HG03432 (cell line): ENCODE results near the gene SRD5A3.
A peak's percentile ranks its signal among the peaks of the same experiment; 100 is the strongest.
"Not testable (repeated sequence)": the region's sequence is repeated elsewhere in the genome, so short reads cannot be mapped to it uniquely, and the experiment has no call there.

ENCODE experiments used
- ATAC-seq: cut with Tn5 transposase; IDR thresholded peaks from one replicate; pipeline ENCODE4 v1.9.1; 2021; ENCODE audit warnings: mild to moderate bottlenecking, moderate library complexity; ENCODE audit not compliant: unreplicated experiment

Gene SRD5A3

DNA sequence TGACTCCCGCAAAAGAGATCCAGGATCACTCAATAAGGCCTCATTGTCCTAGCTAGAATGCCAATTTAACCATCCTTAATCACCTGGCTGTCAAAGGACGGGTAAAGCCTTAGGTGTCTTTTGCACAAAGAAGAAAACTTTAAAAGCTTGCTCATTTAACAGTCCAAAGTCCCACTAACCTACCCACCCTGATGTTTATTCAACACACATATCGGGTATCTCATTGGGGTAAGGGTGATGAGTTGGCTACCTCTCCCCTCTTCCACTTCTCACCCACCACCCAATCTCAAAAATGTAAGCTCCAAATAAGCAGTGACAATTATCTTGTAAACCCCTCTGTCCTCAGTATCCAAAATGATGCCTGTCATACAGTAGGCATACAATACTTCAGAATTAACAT, 988 bp upstream of the SRD5A3 start:
- ATAC-seq, result no peak

DNA sequence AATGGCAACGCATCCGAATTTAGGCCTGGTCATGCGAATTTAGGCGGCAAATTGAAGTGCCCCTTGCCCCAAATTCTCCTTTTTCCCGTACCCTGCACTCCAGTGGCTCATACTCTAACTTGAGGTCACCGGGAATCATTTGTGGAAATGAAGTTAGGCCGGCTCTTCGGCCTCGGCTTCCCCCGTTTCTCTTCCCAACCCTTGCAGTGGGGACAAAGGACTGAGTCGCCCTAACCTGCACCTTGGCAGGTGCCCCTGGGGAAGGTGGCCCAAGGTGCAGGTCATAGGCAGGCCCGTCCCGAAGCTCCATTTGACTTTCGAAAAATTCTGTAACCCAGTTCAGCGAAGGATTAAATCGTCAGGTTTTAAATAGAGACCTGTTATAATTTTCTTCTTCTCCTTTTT, 811 bp downstream of the SRD5A3 start:
- ATAC-seq, result no peak

DNA sequence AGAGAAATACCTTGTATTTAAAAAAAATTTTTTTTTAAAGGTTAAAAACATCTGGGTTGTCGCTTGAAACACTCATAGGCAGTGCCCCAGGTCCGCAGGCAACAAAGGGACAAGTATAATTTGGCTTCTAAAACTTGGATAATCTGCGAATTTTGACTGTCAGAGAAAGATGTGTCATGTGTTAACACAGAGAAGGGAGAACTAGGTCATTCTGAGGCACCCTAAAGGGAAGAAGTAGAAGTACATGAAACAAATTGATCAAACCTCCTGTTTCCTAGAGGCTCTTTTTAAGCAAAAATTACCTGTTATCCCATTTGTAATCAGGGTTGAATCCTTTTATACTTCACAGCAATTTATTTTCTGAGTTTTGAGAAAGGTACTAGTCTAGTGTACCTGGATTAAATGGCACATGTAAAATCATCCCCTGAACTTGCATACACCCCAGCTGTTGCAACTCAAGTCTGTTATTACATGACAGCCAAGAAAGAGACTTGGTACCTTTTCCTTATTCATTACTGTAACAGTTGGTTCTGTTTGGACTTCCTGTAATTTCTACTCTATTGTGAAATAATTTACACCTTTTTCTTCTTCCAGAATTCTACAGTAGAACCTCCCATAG, 1.7 kb downstream of the SRD5A3 start:
- ATAC-seq, result no peak

DNA sequence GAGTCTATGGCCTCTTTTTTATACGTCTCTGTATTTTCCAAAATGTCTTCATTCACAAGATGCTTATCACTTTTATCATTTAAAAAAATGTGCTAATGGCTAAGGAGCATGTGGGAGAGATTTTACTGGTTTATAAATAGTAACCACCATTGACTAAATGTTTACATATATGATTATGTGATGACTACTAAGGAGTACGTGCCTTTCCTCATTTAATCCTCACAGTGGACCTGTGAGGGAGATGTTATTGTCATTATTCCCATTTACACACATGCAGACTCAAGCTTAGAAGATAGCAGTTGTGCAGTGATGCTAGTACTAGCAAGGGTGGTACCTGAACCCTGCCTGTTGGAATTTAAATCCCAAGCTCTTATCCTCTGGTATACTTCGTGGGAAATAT, 2.4 kb downstream of the SRD5A3 start:
- ATAC-seq, result no peak

DNA sequence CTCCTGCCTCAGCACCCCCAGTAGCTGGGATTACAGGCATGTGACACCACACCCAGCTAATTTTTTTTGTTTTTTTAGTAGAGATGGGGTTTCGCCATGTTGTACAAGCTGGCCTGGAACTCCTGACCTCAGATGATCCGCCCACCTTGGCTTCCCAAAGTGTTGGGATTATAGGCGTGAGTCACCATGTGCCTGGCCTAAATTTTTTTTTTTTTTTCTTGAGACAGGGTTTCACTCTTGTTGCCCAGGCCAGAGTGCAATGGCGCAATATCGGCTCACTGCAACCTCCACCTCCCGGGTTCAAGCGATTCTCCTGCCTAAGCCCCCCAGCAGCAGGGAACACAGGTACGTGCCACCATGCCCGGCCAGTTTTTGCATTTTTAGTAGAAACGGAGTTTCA, 4.8 kb downstream of the SRD5A3 start:
- not testable (repeated sequence) for ATAC-seq

DNA sequence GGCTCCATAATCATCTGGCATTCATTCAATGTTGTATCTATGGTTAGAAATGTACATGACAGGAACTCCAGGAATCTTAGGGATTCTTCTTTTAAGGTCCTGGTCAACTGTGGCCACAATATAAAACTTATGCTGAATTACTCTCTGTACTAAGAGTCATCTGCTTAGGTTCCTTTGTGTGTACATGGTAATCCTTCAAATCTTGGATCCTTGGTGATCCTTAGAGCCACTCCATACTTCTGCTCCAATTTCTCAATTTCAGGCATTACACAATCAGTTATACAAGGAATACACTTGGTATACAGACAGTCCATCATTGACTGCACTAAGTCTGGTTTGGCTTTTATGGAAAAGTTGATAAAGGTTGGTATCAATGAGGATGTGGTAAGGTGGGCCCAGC, 5.8 kb downstream of the SRD5A3 start:
- no peak for ATAC-seq

DNA sequence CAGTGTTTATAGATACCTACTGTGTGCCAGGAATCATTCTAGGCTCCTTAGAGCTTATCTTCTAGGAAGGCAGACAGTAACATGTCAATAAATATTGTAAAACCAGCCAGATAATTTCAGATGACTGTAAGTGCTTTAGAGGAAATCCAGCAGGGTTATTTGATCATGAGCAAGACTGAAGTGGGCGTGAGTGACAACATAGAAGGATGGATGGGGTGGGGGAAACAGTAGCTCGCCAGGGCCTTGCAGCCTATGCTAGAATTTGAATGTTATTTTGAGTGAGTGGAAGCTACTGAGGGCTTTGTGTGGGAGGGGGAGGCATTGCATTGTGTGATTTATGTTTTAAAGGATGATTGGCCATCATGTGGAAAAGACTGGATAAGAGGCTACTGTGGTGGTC, 6.7 kb downstream of the SRD5A3 start:
- ATAC-seq, result no peak

DNA sequence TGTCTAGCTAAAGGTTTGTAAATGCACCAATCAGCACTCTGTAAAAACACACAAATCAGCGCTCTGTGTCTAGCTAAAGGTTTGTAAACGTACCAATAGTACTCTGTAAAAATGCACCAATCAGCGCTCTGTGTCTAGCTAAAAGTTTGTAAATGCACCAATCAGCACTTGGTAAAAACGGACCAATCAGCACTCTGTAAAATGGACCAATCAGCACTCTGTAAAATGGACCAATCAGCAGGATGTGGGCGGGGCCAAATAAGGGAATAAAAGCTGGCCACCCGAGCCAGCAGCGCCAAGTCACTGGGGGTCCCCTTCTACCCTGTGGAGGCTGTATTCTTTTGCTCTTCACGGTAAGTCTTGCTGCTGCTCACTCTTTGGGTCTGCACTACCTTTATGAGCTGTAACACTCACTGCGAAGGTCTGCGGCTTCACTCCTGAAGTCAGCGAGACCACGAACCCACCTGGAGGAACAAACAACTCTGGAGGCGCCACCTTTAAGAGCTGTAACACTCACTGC, 7.2 kb downstream of the SRD5A3 start:
- ATAC-seq, result not testable (repeated sequence)

DNA sequence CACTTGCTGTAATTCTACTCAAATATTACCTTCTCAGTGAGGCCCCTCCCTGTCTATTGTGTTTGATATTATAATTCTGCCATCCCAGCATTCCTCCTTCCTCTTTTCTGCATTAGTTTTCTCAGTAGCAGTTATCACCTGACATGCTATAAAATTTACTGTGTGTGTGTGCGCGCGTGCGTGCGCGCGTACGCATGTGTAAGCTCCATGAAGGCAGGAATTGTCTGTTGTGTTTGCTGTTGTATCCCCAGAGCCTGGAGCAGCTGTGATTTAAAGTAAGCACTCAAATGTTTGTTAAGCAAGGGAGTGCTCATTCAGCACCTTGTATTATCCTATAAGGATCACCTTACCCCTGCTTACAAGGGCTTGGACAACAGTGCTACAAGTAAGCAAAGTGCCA, 8.6 kb downstream of the SRD5A3 start:
- no peak for ATAC-seq

DNA sequence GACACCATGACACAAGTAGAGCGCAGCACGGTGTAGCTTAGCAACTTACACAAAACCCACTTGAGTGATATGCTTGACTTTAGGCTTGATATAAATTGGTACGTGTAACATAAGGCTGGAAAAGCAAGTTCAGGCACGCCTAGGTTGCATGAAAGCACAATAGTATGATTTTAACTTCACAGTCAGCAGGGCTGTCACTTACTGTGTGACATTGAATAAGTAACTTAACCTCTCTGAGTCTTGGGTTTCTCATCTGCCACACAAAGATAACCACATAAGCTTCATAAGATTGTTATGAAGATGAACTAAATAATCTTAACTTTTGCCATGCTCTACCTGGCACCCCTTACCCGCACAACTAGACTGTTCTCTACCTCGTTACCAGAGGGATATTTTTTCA, 9.5 kb downstream of the SRD5A3 start:
- no peak for ATAC-seq

DNA sequence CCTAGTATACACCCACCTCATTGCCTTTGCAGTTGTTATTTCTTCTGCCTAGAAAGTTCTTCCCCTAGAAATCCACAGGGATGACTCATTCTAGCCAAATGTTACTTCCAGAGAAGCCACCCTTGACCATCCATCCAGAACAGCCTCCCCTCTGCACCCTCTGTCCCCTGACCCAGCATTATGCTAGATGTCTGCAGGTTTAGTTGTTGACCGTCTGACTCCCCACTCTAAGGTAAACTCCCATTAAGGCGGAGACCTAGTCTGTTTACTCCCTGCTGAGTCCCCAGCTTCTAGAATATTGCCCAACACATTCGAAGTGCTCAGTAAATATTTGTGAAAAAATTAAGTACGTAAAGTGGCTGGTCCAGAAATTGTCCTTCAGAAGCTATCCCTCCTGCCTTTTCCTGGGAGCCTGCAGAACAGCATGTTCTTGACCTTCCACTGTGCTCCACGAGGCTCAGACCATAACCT, 11.0 kb downstream of the SRD5A3 start:
- ATAC-seq, result no peak

DNA sequence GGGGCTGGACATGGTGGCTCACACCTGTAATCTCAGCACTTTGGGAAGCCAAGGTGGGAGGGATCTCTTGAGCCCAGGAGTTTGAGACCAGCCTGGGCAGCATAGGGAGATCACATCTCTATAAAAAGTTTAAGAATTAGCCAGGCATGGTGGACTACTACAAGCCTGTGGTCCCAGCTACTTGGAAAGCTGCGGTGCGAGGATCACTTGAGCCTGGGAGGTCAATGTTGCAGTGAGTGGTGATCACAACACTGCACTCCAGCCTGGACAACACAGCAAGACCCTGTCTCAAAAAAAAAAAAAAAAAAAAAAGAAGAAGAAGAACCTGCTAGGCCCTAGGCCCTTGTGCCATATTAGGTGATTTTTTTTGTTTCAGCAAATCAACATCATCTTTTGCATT, 12.2 kb downstream of the SRD5A3 start:
- no peak for ATAC-seq

DNA sequence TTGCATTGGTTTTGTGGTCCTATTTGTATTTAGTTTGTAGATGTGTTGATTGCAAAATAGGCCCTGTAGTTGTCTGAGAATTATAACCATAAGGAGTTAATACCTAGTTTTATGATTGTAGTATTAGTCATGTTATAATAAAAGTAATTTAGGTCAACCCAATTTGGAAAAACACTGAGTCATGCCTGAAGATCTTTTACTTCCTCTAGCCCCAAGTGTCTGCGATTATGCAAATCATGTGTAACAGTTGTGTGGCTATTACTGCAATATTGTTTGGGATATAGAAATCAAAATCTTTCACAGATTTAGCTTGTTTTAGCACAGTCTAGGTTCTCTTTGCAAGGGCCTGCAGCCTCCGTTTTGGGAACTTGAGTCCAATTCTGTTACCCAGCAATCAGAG, 12.6 kb downstream of the SRD5A3 start:
- peak; percentile 87 for ATAC-seq

DNA sequence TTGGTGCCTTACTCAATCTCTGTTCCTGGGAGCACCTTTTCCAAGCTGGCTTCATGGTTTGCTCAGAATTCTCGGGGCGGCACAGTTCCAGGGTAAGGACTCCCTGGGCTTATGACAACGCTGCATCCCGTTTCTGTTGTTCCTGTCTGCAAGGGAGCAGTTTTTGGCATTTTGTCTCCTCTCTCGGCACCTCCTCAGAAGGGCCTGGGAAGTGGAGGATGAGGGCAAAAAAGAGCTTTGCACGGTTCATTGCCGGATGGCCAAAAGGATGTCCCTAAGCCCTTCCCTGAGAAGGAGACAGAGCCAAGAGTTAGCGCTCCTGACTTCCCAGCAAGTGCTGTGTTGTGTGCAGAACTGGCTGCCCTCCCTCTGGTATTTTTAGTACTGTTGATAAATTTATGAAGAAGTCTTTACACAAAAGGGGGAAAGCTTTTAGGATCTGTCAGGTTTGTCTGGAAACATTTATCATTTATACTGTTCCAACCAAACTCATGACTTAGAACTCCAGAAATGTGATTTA, 13.4 kb downstream of the SRD5A3 start:
- ATAC-seq, result no peak

DNA sequence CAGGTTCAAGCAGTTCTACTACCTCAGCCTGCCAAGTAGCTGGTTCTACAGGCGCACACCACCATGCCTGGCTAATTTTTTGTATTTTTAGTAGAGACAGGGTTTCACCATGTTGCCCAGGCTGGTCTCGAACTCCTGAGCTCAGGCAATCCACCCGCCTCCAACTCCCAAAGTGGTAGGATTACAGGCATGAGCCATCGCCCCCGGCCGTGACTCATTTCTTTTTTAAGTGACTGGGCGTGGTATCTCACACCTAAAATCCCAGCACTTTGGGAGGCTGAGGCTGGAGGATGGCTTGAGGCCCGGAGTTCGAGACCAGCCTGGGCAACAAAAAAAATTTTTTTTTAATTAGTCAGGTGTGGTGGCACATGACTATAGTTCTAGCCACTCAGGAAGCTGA, 16.9 kb downstream of the SRD5A3 start:
- not testable (repeated sequence) for ATAC-seq

DNA sequence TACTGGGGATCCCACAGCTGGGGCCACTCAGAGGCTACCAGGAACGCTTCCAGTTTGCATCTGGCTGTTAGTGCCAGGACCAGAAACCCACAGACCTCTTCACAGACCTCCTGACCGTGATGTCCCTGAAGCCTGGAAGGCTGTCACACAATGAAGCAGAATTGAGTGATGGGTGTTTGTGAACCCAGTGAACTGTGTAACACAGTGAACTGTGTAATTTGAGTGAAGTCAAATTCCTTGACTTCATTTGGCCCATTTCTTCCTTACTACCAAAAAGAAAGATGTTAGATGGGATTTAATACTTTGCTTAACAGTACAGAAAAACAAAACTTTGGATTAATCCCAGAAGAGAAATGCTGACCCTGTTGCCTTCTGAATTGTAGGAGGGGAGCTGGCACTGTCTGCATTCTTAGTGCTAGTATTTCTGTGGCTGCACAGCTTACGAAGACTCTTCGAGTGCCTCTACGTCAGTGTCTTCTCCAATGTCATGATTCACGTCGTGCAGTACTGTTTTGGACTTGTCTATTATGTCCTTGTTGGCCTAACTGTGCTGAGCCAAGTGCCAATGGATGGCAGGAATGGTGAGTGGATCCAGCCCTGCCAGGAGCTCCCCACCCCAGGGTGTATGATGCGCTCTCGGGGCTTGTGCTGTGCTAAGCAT, 17.8 kb downstream of the SRD5A3 start:
- ATAC-seq, result no peak

DNA sequence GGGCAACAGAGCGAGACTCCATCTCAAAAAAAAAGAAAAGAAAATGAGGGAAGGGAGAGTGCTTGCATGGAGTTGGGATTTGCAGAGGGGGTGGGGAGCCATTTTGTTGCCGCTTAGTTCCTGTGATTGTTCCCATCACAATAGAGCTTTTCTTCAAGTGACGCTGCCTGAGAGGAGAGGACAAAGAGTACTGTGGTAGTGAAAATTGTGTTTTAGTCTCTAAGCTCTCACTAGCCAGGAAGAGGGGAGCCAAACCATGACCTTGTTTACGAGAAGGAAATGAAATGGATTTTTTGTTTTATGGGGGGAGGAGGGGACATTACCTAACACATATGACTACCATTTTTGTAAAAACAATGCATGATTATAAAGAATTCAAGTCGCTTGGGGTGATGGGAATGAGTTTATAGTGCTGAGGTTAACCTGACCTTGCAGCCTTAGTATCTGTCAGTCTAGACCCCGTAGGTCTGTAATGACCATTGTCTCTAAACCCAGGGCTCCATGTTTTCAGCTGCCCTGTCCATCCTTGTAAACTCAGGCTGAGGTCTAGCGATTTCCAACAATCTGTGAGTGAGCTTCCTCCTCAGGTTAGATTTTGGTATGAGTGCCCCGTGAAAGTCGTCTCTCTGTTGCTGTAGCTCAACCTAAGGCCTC, 18.8 kb downstream of the SRD5A3 start:
- ATAC-seq, result no peak

DNA sequence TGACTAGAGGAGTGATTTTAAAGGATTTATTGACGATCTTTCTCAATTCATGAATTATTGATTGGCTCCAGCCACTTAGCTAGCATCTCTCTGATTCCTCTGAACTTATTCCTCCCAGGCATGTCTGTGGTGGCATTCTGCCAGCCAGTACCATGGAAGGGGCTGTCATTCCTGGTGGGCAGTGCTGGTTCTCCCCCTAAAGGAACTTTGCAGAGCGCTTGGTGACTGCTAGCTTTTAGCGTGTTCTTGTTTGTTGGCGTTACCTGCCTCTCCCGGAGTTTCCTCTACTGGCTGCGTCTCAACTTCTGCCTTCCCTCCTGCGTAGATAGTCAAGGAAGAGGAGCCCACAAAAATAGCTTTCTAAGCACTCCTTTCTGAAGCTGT, 19.3 kb downstream of the SRD5A3 start:
- ATAC-seq, result no peak

DNA sequence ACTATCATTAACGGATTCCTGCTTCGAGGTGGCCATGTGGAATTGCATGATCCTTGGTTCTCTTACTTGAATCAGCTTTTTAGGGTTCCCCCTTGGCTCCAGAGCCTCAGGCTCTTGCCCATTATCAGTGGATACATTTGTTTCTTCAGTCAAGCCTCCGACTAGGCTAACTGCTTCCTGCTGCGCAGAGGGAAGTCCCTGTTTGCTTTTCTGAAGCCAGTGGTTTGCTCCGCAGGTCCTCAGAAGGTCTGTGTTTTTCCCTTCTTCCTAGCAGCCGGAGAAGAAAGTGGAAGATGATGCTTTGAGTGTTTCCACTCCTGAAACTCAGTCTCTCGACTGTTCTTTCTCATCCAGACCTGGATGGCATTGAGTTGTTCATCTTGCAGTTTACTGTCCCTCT, 20.6 kb downstream of the SRD5A3 start:
- no peak for ATAC-seq

DNA sequence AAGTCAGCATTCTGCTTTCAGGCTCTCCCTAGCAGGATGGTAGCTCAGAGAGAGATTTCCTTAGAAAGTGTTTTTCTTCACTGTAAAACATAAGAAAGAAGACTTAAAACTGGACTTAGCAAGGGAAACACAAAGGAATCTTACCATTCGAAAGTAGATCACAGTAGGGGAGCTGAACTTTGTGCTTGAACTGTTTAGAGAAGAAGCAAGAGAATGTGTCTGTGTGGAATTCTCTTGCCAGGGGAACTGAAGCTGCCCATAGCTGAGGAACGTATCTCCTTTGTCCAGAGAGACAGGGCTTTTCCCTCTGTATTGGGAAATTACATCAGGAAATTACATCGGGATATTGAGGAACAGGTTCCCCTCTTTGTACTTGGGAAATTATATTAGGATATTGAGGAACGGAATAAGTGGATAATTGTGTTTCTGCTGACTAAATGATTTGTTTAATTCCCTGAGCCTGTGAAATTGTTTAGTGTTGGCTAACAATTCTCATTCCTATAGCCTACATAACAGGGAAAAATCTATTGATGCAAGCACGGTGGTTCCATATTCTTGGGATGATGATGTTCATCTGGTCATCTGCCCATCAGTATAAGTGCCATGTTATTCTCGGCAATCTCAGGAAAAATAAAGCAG, 21.2 kb downstream of the SRD5A3 start:
- no peak for ATAC-seq

DNA sequence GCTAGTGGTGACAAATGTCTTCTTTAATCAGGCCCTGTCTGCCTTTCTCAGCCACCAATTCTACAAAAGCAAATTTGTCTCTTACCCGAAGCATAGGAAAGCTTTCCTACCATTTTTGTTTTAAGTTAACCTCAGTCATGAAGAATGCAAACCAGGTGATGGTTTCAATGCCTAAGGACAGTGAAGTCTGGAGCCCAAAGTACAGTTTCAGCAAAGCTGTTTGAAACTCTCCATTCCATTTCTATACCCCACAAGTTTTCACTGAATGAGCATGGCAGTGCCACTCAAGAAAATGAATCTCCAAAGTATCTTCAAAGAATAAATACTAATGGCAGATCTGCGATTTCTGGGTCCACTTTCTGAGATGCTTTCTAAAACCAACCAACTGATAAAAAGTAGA, 23.9 kb downstream of the SRD5A3 start:
- no peak for ATAC-seq
